ENCODE data around the gene PTGDR. TPM values are rescaled to one million over a fixed set of nuclear protein-coding genes. Genes with fewer than 3 reads are reported as not detected.

PTGDR gene
- total and polyA plus RNA-seq, 5 donors, result 0.29 to 0.43 (median 0.42) TPM

- Histone ChIP-seq H3K4me3 (ENCODE audit: low read length) (no peak overlapping the region), H3K9me3 (ENCODE audit: control insufficient read depth, low read length) (no peaks in the 10 kb centered on the region), H3K4me1 (ENCODE audit: control insufficient read depth, insufficient read depth, low read length) (no peaks in the 10 kb centered on the region), H3K27ac (ENCODE audit: low read length) (no peak overlapping the region), H3K27me3 (ENCODE audit: control insufficient read depth, insufficient read depth) (no peaks in the 10 kb centered on the region)
- ATAC-seq (no peak), DNase-seq (no peak)
- intact Hi-C loops (cut with DNase I), result no loop called here
- WGBS, result 50% methylated on average over 5 of the region's 5 CpGs
Measured at GRCh38 chr14:52241087-52241793, 26.3 kb upstream of the PTGDR start.

GRCh38 chr14:52244328-52244727 lies 23.2 kb upstream of the PTGDR start:
- WGBS, result 62% methylated on average over 2 of the region's 2 CpGs
- no peak overlapping the region for H3K27ac ChIP-seq (ENCODE audit: low read length)
- H3K4me1 ChIP-seq (ENCODE audit: control insufficient read depth, insufficient read depth, low read length), result no peaks in the 10 kb centered on the region
- no peaks in the 10 kb centered on the region for H3K27me3 ChIP-seq (ENCODE audit: control insufficient read depth, insufficient read depth)
- H3K9me3 ChIP-seq (ENCODE audit: control insufficient read depth, low read length), result no peaks in the 10 kb centered on the region
- intact Hi-C loops (cut with DNase I), result no loop called here
- DNase-seq (no peak), ATAC-seq (no peak)
- H3K4me3 ChIP-seq (ENCODE audit: low read length), result no peak overlapping the region

DNA sequence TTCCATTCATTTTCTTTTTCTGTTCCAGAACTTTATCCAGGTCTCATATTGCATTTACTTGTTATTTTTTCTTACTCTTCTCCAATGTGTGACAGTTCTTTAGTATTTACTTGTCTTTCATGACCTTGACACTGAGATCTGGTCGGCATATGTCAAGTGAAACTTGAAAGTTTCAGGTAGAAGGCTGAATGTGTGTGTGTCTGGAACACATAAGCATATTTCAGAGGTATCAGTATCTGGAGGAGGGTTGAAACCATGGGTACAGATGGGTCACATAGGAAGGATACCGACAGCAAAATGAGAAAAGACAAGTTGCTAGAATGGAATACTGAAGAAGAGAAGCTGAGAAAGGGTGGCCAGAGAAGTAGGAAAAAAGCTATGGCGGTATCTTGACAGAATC lies 22.5 kb upstream of the PTGDR start:
- DNase-seq, result no peak
- Histone ChIP-seq H3K9me3 (ENCODE audit: control insufficient read depth, low read length) (no peaks in the 10 kb centered on the region), H3K4me1 (ENCODE audit: control insufficient read depth, insufficient read depth, low read length) (no peaks in the 10 kb centered on the region), H3K27me3 (ENCODE audit: control insufficient read depth, insufficient read depth) (no peaks in the 10 kb centered on the region), H3K4me3 (ENCODE audit: low read length) (no peak overlapping the region), H3K27ac (ENCODE audit: low read length) (no peak overlapping the region)
- 91% methylated on average over 3 of the region's 3 CpGs for WGBS
- no peak for ATAC-seq
- intact Hi-C loops (cut with DNase I), result no loop called here

GRCh38 chr14:52248057-52248456 lies 19.4 kb upstream of the PTGDR start:
- no peak for ATAC-seq
- intact Hi-C loops (cut with DNase I), result no loop called here
- no peak for DNase-seq
- H3K27ac ChIP-seq (ENCODE audit: low read length), result no peak overlapping the region
- H3K4me3 ChIP-seq (ENCODE audit: low read length), result no peak overlapping the region
- WGBS, result 62% methylated on average over 2 of the region's 2 CpGs
- no peaks in the 10 kb centered on the region for H3K27me3 ChIP-seq (ENCODE audit: control insufficient read depth, insufficient read depth)
- no peaks in the 10 kb centered on the region for H3K4me1 ChIP-seq (ENCODE audit: control insufficient read depth, insufficient read depth, low read length)
- H3K9me3 ChIP-seq (ENCODE audit: control insufficient read depth, low read length), result no peaks in the 10 kb centered on the region

DNA sequence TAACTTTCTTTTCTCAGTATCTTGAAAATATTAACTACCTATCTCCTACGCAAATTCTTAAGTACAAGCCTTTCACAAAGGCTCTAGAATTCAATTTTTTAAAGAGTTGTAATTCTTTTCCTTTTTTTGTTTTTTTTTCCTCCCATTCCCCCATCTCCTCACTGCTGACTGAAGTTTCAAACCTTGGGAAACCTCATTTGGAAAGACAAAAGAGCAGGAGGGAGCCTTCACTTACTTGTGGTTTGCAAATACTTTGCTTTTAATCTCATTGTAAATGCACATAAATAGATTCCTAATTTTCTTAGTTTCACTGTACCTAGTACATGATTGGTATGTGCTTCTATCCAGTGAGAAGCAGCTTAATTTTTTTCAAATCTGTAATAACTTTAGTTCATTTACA lies 15.8 kb upstream of the PTGDR start:
- WGBS, result 75% methylated on average over 1 of the region's 1 CpG
- intact Hi-C loops (cut with DNase I), result no loop called here
- no peaks in the 10 kb centered on the region for H3K9me3 ChIP-seq (ENCODE audit: control insufficient read depth, low read length)
- no peak overlapping the region for H3K4me3 ChIP-seq (ENCODE audit: low read length)
- no peak overlapping the region for H3K27ac ChIP-seq (ENCODE audit: low read length)
- no peak for DNase-seq
- no peaks in the 10 kb centered on the region for H3K27me3 ChIP-seq (ENCODE audit: control insufficient read depth, insufficient read depth)
- ATAC-seq, result no peak
- H3K4me1 ChIP-seq (ENCODE audit: control insufficient read depth, insufficient read depth, low read length), result peaks cover 1% of the 10 kb centered on the region

DNA sequence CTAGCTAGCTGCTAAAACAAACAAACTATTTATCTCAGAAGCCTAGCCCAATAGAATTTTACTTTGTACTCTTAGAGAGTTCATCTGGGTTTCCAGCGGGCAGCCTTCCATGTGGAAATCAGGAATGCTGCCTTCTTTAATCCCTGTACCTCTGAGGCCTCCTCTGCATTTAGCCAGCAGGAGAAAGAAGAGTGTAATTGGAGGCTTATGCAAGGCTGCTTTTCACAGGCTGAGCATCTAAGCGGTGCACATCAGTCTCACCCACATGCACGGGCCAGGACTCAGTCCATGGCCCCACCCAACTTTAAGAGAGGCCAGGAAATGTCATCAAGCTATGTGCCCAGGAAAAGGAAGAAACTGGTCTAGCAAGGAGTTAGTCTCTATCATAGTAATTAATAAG lies 14.0 kb upstream of the PTGDR start:
- no peak overlapping the region for H3K27ac ChIP-seq (ENCODE audit: low read length)
- peaks cover 1% of the 10 kb centered on the region for H3K4me1 ChIP-seq (ENCODE audit: control insufficient read depth, insufficient read depth, low read length)
- H3K4me3 ChIP-seq (ENCODE audit: low read length), result no peak overlapping the region
- ATAC-seq (no peak), DNase-seq (no peak)
- no peaks in the 10 kb centered on the region for H3K9me3 ChIP-seq (ENCODE audit: control insufficient read depth, low read length)
- no peaks in the 10 kb centered on the region for H3K27me3 ChIP-seq (ENCODE audit: control insufficient read depth, insufficient read depth)
- 38% methylated on average over 3 of the region's 3 CpGs for WGBS
- intact Hi-C loops (cut with DNase I), result no loop called here

DNA sequence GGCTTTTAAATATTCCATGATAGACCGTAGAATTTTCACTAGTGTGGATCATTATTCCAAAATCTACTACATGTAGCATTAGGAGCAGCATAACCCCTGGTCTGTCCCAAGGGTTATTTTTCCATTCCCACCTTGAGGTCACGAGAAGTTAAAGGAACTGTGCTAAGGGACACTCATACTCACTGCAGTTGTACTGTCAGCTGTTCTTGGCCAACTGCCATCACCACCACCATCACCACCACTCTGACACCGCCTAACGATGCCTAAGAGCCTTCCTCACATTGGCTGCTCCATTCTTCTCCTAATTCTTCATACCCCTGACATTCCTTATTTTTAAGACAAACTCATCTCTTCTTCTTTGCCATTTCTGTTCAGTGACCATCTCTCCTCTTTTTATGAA lies 13.4 kb upstream of the PTGDR start:
- 70% methylated on average over 4 of the region's 4 CpGs for whole genome bisulfite sequencing
- Histone ChIP-seq H3K27ac (ENCODE audit: low read length) (no peak overlapping the region), H3K27me3 (ENCODE audit: control insufficient read depth, insufficient read depth) (no peaks in the 10 kb centered on the region), H3K9me3 (ENCODE audit: control insufficient read depth, low read length) (no peaks in the 10 kb centered on the region), H3K4me1 (ENCODE audit: control insufficient read depth, insufficient read depth, low read length) (peaks cover 1% of the 10 kb centered on the region), H3K4me3 (ENCODE audit: low read length) (no peak overlapping the region)
- intact Hi-C loops (cut with DNase I), result no loop called here
- ATAC-seq (no peak), DNase-seq (no peak)

DNA sequence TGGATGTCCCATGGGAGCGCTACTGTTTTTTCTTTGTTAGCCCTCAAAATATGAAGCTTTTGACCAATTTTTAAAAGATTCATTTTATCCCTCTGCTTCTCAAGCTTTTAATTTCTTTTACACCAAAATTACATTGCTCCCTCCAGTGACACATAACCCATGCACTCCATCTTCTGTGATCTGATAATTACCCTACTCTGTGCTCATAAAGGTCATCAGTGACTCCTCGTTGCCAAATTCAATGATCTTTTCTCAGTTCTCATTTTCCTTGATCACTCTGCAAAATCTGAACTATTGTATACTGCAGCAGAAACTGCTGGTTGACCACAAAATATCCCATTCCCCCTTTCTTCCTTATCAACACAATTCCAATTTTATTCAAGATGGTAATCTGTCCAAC lies 8.7 kb upstream of the PTGDR start:
- DNase-seq (no peak), ATAC-seq (no peak)
- no peaks in the 10 kb centered on the region for H3K27me3 ChIP-seq (ENCODE audit: control insufficient read depth, insufficient read depth)
- no peak overlapping the region for H3K27ac ChIP-seq (ENCODE audit: low read length)
- H3K4me3 ChIP-seq (ENCODE audit: low read length), result no peak overlapping the region
- H3K4me1 ChIP-seq (ENCODE audit: control insufficient read depth, insufficient read depth, low read length), result peaks cover 1% of the 10 kb centered on the region
- 87% methylated on average over 2 of the region's 2 CpGs for WGBS
- no peaks in the 10 kb centered on the region for H3K9me3 ChIP-seq (ENCODE audit: control insufficient read depth, low read length)
- intact Hi-C loops (cut with DNase I), result no loop called here

- Histone ChIP-seq H3K27ac (ENCODE audit: low read length) (no peak overlapping the region), H3K9me3 (ENCODE audit: control insufficient read depth, low read length) (no peaks in the 10 kb centered on the region), H3K27me3 (ENCODE audit: control insufficient read depth, insufficient read depth) (no peaks in the 10 kb centered on the region), H3K4me1 (ENCODE audit: control insufficient read depth, insufficient read depth, low read length) (no peaks in the 10 kb centered on the region), H3K4me3 (ENCODE audit: low read length) (no peak overlapping the region)
- 20% methylated on average over 5 of the region's 5 CpGs for WGBS
- DNase-seq (no peak), ATAC-seq (no peak)
- intact Hi-C loops (cut with DNase I), result no loop called here
Measured at GRCh38 chr14:52259434-52259833, 8.1 kb upstream of the PTGDR start.

DNA sequence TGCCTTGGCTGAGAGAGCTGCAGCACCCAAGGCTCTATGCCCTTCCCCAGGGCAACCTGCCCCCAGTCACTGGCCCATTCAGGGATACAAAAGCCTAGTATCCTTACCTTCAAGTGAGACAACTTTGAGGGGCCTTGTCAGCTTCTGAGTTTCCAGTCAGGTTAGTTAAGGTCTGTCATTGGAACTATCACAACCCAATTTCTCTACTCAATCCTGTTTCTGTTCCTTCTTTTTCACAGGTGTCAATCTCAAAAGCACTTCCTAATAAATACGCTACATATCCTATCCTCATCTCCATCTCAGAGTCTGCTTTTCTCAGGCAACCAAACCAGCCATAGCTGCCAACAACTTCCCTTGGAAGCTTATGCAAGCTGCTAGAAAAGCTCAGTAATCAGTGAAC lies 4.9 kb upstream of the PTGDR start:
- H3K4me3 ChIP-seq (ENCODE audit: low read length), result no peak overlapping the region
- intact Hi-C loops (cut with DNase I), result no loop called here
- 66% methylated on average over 1 of the region's 1 CpG for WGBS
- H3K4me1 ChIP-seq (ENCODE audit: control insufficient read depth, insufficient read depth, low read length), result peaks cover 4% of the 10 kb centered on the region
- H3K9me3 ChIP-seq (ENCODE audit: control insufficient read depth, low read length), result no peaks in the 10 kb centered on the region
- H3K27me3 ChIP-seq (ENCODE audit: control insufficient read depth, insufficient read depth), result no peaks in the 10 kb centered on the region
- ATAC-seq (no peak), DNase-seq (no peak)
- no peak overlapping the region for H3K27ac ChIP-seq (ENCODE audit: low read length)

GRCh38 chr14:52263190-52263589 lies 4.3 kb upstream of the PTGDR start:
- peaks cover 4% of the 10 kb centered on the region for H3K4me1 ChIP-seq (ENCODE audit: control insufficient read depth, insufficient read depth, low read length)
- H3K4me3 ChIP-seq (ENCODE audit: low read length), result no peak overlapping the region
- DNase-seq, result no peak
- H3K9me3 ChIP-seq (ENCODE audit: control insufficient read depth, low read length), result no peaks in the 10 kb centered on the region
- no peak for ATAC-seq
- no peaks in the 10 kb centered on the region for H3K27me3 ChIP-seq (ENCODE audit: control insufficient read depth, insufficient read depth)
- no peak overlapping the region for H3K27ac ChIP-seq (ENCODE audit: low read length)
- intact Hi-C loops (cut with DNase I), result no loop called here

GRCh38 chr14:52265253-52265652 lies 2.2 kb upstream of the PTGDR start:
- H3K27ac ChIP-seq (ENCODE audit: low read length), result no peak overlapping the region
- H3K27me3 ChIP-seq (ENCODE audit: control insufficient read depth, insufficient read depth), result no peaks in the 10 kb centered on the region
- DNase-seq, result no peak
- no peaks in the 10 kb centered on the region for H3K9me3 ChIP-seq (ENCODE audit: control insufficient read depth, low read length)
- ATAC-seq, result no peak
- peaks cover 4% of the 10 kb centered on the region for H3K4me1 ChIP-seq (ENCODE audit: control insufficient read depth, insufficient read depth, low read length)
- intact Hi-C loops (cut with DNase I), result no loop called here
- H3K4me3 ChIP-seq (ENCODE audit: low read length), result no peak overlapping the region
- WGBS, result 59% methylated on average over 5 of the region's 5 CpGs

Measured in right cardiac atrium (tissue), 5 donors.